GM19468 (cell line): Measurements from ENCODE around the gene AMT.
"Not testable (repeated sequence)": the region's sequence is repeated elsewhere in the genome, so short reads cannot be mapped to it uniquely, and the experiment has no call there.

Experiments used
- ATAC-seq: cut with Tn5 transposase; IDR thresholded peaks from one replicate; pipeline ENCODE4 v1.9.1; 2021; ENCODE audit warnings: mild to moderate bottlenecking, moderate library complexity, moderate number of reproducible peaks; ENCODE audit not compliant: unreplicated experiment; ENCODE audit errors: extremely low read depth

AMT gene

DNA sequence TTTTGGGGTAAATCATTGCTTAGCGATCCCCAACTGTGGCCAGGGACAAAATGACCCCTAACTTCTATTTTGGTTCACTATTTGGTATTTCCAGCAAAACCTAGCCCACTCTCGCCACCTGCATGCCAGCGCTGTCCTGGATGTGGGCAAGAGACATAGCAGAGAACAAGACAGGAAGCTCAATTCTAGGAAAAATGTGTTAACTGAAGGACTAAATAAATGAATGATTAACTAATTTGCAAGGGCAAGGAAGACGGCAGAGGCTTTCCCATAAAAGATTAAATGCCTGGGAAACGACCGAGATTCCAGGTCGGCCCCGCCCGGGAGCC lies 6.4 kb upstream of the AMT start:
- ATAC-seq: no peak

DNA sequence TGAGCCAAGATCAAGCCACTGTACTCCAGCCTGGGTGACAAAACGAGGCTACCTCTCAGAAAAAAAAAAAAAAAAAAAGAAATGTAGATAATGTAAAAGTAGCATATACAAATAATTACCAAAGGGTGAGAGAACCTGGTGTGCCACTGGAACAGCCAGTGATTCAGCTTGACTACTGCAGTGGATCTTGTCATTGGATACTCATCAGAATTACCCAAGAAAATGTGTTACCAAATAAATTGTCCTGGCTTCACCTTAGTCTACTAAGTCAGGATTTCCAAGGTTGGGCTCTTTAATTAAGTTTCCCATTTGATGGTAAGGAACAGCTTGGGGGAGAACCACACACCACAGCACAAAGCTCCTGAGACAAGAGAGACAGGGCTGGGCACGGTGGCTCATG lies 5.3 kb upstream of the AMT start:
- no peak for ATAC-seq

DNA sequence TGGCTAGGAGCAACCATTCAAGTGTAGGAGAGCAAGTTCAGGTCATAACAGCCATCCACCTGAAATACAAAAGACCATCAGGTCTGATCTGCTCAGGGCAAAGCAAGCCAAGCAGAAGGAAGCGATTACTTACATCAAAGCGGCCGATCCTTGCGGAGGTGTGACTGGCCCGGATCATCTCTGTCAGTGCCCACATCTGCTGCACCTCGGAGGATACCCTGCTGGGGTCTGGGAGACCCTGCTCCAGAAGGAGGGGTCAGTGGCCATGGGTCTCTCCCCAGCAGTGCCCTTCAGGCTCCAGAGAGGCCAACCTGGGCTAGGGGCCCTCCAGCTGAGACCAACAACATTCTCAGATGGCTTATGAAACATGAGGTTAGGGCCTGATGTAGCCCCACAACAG lies 2.5 kb upstream of the AMT start:
- no peak for ATAC-seq

DNA sequence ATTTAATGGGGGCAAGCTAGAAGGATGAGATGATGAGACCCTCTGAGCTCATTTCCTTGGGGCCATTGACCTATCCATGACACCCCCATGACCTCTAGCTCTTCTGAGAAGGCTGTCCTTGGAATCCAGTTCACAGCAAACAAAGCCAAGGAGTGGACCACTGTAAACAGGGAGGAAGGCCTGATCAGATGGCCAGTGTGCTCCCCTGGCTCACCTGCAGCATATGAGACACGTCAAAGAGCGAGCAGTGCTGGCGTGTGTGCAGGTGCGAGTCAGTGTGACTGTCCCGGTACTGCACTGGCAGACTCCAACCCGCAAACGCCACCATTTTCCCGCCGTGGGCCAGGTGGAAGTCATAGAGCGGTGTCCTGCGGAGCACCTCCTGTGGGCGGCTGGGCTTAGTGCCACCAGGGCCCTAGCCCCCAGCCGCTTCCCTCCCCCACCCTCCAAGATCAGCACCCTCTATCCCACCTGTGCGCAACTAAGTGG lies 339 bp downstream of the AMT start:
- no peak for ATAC-seq

DNA sequence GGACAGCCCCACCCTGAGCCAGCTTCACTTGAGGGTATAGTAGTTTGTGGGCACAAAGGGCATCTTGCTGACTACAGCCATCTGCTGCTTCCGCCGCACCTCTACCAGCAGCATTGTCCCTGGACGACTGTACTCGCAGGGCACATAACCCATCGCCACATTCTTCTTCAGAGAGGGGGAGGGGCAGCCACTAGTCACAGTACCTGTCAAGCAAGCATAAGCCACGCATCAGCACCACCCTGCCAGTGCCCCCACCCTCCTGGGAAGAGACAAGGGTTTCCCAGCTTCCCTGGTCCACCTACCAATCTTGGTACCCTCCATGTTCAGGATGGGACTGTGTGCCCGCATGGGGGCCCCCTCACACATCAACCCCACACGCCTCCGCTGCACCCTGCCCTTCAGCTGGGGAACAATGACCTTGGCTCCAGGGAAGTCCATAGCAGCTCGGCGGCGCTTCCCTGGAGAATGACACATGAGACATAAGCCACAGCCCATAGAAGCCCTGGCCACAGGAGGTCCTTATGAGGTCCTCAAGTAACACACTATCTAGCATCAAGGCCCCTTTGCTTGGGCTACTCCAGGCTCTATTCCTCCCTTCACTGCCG lies 4.7 kb downstream of the AMT start:
- no peak for ATAC-seq

DNA sequence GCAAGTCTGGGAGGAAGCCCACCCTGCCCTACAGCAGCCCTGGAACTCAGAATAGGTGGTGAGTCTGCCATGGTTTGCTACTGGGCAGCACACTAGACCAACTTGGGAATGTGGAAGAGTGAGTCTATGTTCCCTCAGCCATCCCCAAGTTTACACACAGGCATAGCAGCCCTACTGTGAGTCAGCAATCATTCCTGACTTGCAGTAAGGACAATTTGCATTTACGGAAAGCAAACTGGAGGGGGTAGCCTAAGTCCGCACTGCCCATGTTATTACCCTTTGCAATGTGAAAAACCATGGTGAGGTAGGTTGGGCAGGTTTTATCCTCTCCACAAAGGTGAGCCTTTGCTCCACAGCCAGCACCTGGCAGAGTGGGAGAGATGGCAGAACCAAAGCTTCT lies 5.4 kb downstream of the AMT start:
- ATAC-seq: no peak

DNA sequence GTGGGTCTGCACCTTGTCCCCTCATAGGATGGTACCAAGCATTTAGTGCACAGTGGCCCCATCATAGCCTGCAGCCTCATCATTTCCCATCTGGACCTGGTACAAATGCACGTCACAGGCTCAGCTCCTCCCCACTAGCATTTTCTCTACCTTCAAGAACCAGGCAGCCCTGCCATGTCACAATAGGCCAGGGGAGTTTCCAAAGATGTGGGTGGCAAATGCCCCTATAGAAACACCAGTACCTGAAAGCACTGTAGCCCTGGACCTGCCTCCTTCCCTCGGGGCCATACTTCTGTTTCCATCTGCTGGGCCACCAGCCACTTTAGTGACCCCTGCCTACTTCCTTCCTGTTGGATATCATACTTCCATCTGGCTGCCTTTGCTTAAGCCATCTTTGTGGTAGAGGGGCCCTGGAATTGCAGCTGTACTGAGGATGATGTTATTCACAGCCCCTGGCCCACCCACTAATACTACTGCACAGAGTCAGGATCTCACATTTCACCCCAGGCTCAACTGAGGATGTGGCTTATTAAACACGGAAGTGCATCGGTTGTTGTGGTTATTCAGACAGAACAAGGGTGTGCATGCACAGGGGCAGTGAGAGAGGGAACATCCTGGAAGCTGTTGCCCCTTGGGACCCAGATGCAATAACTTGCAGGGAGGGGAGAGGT lies 6.2 kb downstream of the AMT start:
- ATAC-seq: no peak

DNA sequence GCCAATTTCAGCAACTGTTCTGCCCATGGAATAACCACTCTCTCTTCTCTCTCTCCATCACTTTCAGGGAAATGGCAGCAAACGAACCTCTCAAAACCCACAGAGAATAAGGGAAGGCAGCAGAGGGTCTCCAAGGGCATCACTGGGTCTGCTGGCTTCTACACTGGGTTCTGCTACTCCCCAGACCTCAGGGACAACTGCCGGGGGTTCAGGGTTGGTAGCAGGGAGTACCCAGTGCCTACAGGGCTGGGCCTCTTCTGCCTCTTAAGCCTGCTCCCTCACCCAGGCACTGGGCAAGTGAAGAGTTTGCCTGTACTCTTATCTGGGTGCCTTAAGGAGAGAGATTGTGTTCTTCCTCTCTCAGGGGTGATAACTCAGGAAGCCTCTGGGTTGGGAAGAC lies 7.5 kb downstream of the AMT start:
- no peak for ATAC-seq

DNA sequence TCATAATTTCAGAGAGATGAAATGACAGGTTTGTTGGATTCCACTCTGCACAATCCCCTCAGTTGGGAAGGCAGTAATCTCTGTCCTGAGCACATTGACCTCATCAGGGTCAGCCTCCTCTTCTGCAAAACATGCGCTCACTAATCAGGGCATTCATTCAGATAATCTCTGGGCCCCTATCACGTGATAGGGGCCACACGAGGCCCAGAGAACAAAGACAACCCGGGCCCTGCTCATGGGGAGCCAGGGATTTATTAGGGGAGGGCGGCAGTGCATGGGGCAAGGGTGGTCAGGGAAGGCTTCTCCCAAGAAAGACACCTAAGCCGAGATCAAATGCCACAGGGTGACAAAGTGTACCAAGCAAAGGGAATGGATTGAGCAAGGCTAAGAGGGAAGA lies 8.9 kb downstream of the AMT start:
- ATAC-seq: no peak

DNA sequence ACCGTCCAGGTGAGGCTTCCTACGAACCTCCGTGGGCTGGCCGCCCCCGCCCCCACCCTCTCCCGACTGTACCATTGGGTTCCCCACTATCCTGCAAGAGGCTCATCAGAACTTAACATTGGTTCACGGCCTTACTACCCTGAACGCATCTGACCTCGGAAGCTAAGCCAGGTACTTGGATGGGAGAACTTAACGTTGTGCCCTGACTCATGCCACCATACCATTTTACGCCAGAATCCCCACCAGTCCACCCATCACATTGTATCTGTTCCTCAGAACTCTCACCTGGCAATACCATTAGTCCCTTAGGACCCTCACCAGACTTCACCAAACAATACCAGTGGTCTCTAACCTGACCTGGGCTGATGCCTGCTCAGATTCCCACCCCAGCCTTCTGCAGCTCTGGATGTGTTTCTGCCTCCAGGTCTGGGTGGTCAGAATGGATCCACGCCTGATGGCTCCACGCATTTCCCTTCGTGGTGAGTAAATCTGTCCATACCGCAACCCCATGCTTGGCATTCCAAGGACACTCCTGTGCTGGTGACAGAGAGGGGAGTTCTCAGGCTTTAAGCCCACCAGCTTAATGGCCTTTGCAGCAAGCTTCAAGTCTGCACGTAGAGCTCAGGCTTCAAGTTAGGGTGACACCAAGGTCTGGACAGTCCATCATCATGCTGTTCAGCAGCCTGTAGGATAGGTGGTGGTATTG lies 9.5 kb downstream of the AMT start:
- ATAC-seq: no peak

DNA sequence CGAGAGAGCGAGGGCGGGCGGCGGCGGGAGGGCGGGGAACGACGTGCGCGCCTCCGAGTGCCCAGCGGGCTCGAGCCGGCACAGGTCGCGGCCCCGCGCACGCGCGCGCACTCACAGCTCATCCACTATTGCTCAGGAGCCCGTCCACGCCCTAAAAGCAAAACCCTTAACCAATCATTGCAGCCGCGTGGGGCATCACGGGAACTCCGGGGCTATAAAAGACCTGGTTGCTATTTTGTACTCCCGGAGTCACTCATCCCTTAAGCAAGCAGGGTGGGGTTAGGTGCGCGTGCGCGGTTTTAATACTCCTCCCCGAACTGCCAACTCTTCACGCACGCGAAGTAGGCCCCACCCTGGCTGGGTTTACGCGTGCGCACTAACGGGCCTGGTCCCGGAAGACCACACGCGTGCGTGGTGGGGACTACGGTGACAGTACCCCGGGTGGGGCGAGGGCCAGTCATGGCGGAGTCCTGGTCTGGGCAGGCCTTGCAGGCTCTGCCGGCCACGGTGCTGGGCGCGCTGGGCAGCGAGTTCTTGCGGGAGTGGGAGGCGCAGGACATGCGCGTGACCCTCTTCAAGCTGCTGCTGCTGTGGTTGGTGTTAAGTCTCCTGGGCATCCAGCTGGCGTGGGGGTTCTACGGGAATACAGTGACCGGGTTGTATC lies 10.2 kb downstream of the AMT start, which contains the start of the genes RHOA and TCTA:
Gene RHOA (minus strand): TSS at position 9 of the 664 bp plus-strand sequence. CDS start 36,387 bp downstream, outside the sequence.
Gene TCTA (plus strand): TSS at position 456 of the 664 bp plus-strand sequence. CDS start 4 bp downstream, at position 460.
- ATAC-seq: peak; percentile 61

DNA sequence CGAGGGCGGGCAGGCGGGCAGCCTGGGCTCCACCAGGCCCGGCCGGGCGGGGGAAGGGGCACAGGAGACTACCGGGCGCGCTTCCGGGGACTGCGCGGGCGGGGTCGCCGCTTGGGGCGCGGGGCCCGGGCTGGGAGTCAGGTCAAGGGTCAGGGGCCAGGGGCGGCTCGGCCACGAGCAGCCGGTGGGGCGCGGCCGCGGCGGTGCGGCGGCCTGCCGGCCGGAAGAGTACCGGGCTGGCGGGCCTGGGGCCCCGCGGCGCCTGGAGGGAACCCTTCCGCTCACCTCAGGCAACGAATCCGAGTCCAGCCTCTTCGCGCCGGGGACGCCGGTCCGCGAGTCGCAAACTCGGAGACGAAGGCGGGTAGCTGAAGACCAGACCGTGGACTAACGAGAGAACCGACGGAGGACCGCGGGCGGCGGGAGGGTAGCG lies 10.7 kb downstream of the AMT start:
- ATAC-seq: peak; percentile 15

DNA sequence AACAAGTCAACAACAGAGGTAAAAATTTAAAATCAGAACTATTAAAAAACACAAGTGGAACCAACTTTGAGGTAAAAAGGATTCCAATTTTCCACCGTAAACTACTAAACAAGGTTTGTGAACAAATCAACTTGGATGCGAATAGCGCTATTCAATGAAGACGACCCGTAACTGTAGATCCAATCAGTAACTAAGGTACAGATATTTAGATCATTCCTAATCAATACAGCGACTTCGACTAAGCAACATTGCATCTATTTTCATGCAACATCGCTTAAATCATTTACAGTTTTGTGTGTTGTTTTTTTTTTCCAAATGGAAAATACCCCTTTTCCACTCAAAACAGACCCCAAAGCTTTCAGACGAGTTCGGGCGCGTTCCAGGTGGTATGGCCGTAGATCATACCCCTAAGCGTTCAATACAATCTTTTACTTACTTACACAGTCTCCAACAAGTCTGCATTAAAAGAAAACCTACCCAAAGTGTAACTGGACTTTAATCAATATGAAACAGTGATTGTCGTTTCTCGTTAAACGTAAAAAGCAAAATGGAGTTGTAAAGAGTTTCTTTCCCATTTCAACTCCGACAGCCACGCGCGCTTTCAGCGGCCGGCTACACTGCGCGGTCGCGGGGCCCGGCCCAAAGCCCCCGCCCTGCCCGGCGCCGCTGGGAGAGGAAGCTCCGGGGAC lies 11.3 kb downstream of the AMT start:
- ATAC-seq: no peak

DNA sequence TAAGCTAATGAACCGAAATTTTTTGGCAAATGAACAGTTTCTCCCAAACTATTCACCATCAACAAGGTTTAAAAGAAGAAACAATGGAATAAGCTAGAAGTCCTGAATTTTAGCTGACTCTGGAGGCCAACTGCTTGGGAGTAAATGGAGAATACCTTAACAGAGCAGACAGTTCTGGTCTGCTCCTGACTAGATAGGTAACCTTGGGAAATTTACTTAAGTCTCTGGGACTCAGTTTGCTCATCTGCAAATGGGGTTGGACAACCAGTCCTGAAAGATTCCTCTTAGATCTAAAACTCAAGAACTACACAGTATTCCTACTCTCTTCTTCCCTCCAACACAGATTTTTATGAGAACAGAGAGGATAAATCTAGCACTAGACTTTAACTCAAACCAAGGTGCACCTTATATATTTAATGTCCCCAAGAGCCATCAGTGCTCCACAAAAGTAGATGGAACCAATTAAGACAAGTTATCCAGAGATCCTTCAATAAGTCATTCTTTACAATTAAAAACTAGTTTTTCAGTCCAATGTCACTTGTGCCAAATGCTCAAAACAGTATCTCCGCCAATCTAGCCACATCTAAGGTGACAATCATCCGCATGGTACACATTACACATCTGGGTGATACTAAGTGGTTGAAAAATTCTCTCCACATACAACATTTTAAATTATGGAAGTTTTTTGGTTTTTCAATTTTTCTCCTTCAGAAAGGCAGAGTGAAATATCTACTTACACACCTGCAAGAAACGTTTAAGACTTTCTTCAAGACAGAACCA lies 12.0 kb downstream of the AMT start:
- ATAC-seq: no peak

DNA sequence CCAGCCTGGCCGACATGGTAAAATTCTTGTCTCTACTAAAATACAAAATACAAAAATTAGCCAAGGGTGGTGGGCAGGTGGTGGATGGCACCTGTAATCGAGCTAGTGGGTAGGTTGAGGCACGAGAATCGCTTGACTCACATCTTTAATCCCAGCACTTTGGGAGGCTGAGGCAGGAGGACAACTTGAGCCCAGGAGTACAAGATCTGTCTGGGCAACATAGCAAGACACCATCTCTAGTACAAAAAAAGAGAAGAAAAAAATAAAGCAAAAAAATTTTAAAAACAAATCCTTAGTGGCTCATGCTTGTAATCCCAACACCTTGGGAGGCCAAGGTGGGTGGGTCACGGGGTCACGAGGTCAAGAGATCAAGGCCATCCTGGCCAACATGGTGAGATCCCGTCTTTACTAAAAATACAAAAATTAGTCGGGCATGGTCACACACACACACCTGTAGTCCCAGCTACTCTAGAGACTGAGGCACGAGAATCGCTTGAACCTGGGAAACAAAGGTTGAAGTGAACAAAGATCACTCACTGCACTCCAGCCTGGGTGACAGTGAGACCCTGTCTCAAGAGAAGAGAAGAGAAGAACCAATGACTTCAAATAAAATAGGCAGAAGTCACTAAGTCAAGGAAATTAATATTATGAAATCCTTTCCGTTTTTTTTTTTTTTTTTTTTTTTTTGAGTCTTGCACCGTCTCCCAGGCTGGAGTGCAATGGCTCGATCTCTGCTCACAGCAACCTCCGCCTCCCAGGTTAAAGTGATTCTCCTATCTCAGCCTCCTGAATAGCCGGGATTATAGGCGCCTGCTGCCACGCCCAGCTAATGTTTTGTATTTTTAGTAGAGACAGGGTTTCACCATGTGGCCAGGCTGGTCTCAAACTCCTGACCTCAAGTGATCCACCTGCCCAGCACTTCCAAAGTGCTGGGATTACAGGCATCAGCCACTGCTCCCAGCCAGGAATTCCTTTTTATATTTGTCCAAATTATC lies 15.4 kb downstream of the AMT start:
- ATAC-seq: no peak

DNA sequence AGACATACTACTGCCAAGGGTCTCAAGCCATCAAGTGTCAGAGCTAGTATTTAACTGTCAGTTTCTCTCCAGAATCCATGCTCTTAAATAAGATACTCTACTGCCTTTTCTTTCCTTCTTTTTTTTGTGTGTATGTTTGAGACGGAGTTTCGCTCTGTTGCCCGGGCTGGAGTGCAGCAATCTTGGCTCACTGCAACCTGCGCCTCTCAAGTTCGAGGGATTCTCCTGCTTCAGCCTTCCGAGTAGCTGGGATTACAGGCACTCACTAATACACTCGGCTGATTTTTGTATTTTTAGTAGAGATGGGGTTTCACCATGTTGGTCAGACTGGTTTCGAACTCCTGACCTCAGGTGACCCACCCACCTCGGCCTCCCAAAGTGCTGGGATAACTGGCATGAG lies 16.7 kb downstream of the AMT start:
- ATAC-seq: not testable (repeated sequence)

DNA sequence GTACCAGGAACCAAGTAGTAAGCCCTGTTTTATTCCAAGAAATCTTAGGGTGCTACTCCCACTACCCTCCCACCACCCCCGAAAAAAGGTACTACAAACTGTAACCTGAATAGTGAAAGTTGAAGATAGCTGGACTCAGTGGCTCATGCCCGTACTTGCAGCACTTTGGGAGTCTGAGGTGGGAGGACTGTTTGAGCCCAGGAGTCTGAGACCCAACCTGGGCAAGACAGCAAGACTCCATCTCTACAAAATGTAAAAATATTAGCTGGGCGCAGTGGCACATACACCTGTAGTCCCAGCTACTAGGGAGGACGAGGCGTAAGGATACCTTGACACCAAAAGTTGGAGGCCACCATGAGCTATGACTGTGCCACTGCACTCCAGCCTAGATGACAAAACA lies 18.4 kb downstream of the AMT start:
- no peak for ATAC-seq

DNA sequence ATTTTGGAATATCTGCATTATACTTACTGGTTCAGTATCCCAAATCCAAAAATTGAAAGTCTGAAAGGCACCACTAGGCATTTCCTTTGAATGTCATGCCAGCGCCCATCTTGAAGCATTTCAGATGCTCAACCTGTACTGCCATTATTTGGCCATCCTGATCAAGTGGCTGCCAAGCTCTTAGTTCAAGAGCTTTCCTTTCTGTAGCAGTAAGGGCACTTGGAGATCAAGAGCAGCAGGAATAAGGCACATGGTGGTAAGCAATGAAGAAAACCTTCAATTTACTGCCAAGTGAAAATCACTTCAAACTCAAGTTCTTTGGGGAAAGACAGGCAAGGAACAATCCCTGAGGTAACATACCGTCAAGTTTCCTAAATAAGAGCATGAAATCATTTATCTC lies 20.5 kb downstream of the AMT start:
- ATAC-seq: no peak
